CD4-positive, CD25-positive, alpha-beta regulatory T cell (primary cell): ENCODE results near the gene LGR6. TPM values are rescaled to one million over a fixed set of nuclear protein-coding genes. Genes with fewer than 3 reads are reported as not detected.

Experiments
- ATAC-seq, 2 donors: fragments of 150-1000 bp; cut with Tn5 transposase; one replicate each; pipeline ENCODE4 v1.10.0; 2021; ENCODE audit warnings: low read depth in 2 of 2, moderate number of reproducible peaks in 2 of 2, moderate library complexity in 1 of 2
- DNase-seq, 3 donors: peaks; one replicate each; pipeline versions ENCODE4 v3.0.0 to v3.0.0-alpha.2; 2012 to 2022; ENCODE audit warnings: mixed read lengths in 1 of 3
- H3K27ac ChIP-seq: one replicate; pipeline ENCODE4 v1.7.0; 2013; ENCODE audit warnings: mild to moderate bottlenecking, low read length; ENCODE audit not compliant: insufficient read depth, poor library complexity, severe bottlenecking
- H3K27me3 ChIP-seq: one replicate; pipeline ENCODE4 v1.7.0; 2013; ENCODE audit warnings: low read length; ENCODE audit not compliant: control insufficient read depth, insufficient read depth
- H3K36me3 ChIP-seq: one replicate; pipeline ENCODE4 v1.7.0; 2013; ENCODE audit warnings: mild to moderate bottlenecking, low read length, moderate library complexity; ENCODE audit not compliant: control insufficient read depth, insufficient read depth
- H3K4me1 ChIP-seq: 2 replicates; pipeline ENCODE4 v1.7.0; 2013; ENCODE audit warnings: mild to moderate bottlenecking, low read length; ENCODE audit not compliant: insufficient read depth, control insufficient read depth, poor library complexity, severe bottlenecking
- H3K4me3 ChIP-seq: one replicate; pipeline ENCODE4 v1.7.0; 2013; ENCODE audit warnings: low read depth, mild to moderate bottlenecking, low read length, moderate library complexity
- H3K9me3 ChIP-seq, 2 experiments: 1 replicate in 1 of 2; 2 replicates in 1 of 2; pipeline ENCODE4 v1.7.0; 2013; ENCODE audit warnings: low read length in 2 of 2, mild to moderate bottlenecking in 1 of 2, moderate library complexity in 1 of 2; ENCODE audit not compliant: control insufficient read depth in 2 of 2
- H3K27ac Mint-ChIP-seq, 3 donors: one replicate each; pipeline ENCODE4 v1.8.0; 2020 to 2022; ENCODE audit warnings: mild to moderate bottlenecking in 3 of 3, mixed read lengths in 3 of 3, moderate library complexity in 2 of 3
- H3K27me3 Mint-ChIP-seq: one replicate; pipeline ENCODE4 v1.8.0; 2022; ENCODE audit warnings: mild to moderate bottlenecking, mixed read lengths
- H3K36me3 Mint-ChIP-seq: one replicate; pipeline ENCODE4 v1.8.0; 2020; ENCODE audit warnings: mixed read lengths
- H3K4me1 Mint-ChIP-seq, 4 donors: one replicate each; pipeline ENCODE4 v1.8.0; 2020 to 2022; ENCODE audit warnings: mixed read lengths in 4 of 4, mild to moderate bottlenecking in 1 of 4
- H3K4me3 Mint-ChIP-seq, 4 donors: one replicate each; pipeline ENCODE4 v1.8.0; 2020 to 2022; ENCODE audit warnings: mild to moderate bottlenecking in 4 of 4, mixed read lengths in 4 of 4, moderate library complexity in 3 of 4
- H3K9me3 Mint-ChIP-seq, 7 donors: one replicate each; pipeline ENCODE4 v1.8.0; 2020 to 2022; ENCODE audit warnings: mixed read lengths in 7 of 7, mild to moderate bottlenecking in 3 of 7, moderate library complexity in 2 of 7
- polyA plus RNA-seq, 4 donors: library from polyadenylated mRNA; unstranded; fragments of 300-500 nt; fragmentation: Illumina TruSeq; gene quantifications; one replicate each; pipeline ENCODE4 v1.2.3, GENCODE V29; 2021
- total RNA-seq: library from RNA; stranded (reverse); gene quantifications from one replicate; pipeline ENCODE4 v1.2.3, GENCODE V29; 2022

Gene LGR6
- total and polyA plus RNA-seq, 5 donors from 2014 or later: 0.16 to 0.87 (median 0.30) TPM

DNA sequence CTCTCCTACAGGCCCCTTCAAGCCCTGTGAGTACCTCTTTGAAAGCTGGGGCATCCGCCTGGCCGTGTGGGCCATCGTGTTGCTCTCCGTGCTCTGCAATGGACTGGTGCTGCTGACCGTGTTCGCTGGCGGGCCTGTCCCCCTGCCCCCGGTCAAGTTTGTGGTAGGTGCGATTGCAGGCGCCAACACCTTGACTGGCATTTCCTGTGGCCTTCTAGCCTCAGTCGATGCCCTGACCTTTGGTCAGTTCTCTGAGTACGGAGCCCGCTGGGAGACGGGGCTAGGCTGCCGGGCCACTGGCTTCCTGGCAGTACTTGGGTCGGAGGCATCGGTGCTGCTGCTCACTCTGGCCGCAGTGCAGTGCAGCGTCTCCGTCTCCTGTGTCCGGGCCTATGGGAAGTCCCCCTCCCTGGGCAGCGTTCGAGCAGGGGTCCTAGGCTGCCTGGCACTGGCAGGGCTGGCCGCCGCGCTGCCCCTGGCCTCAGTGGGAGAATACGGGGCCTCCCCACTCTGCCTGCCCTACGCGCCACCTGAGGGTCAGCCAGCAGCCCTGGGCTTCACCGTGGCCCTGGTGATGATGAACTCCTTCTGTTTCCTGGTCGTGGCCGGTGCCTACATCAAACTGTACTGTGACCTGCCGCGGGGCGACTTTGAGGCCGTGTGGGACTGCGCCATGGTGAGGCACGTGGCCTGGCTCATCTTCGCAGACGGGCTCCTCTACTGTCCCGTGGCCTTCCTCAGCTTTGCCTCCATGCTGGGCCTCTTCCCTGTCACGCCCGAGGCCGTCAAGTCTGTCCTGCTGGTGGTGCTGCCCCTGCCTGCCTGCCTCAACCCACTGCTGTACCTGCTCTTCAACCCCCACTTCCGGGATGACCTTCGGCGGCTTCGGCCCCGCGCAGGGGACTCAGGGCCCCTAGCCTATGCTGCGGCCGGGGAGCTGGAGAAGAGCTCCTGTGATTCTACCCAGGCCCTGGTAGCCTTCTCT lies 124.6 kb downstream of the LGR6 start:
- H3K36me3 ChIP-seq: no peaks in the 10 kb centered on the region

GRCh38 chr1:202319381-202320080 lies 125.9 kb downstream of the LGR6 start:
- H3K36me3 Mint-ChIP-seq: no peaks in the 10 kb centered on the region
- Histone ChIP-seq H3K27ac (no peak overlapping the region), H3K36me3 (no peaks in the 10 kb centered on the region), H3K4me3 (no peak overlapping the region), H3K9me3 (no peaks in the 10 kb centered on the region), H3K27me3 (no peaks in the 10 kb centered on the region), H3K4me1 (no peaks in the 10 kb centered on the region)
- no peaks in the 10 kb centered on the region for H3K4me1 Mint-ChIP-seq
- ATAC-seq (no peak), DNase-seq (no peak)
- no peak overlapping the region for H3K27ac Mint-ChIP-seq
- no peak overlapping the region for H3K4me3 Mint-ChIP-seq
- peaks cover 0 to 1% (median 0%) of the 10 kb centered on the region in 7 donors for H3K9me3 Mint-ChIP-seq
- H3K27me3 Mint-ChIP-seq: peaks cover 5% of the 10 kb centered on the region

More for the DNA sequence above, 124.6 kb downstream of the LGR6 start:
- peaks cover 5% of the 10 kb centered on the region for H3K27me3 Mint-ChIP-seq
- no peak overlapping the region for H3K4me3 ChIP-seq
- no peak overlapping the region for H3K27ac Mint-ChIP-seq
- H3K4me3 Mint-ChIP-seq: no peak overlapping the region
- H3K4me1 Mint-ChIP-seq: no peaks in the 10 kb centered on the region
- ATAC-seq (no peak), DNase-seq (no peak)
- no peaks in the 10 kb centered on the region for H3K9me3 ChIP-seq
- peaks cover 0 to under 1% (median 0%) of the 10 kb centered on the region in 7 donors for H3K9me3 Mint-ChIP-seq
- H3K4me1 ChIP-seq: no peaks in the 10 kb centered on the region
- no peak overlapping the region for H3K27ac ChIP-seq
- no peaks in the 10 kb centered on the region for H3K36me3 Mint-ChIP-seq
- no peaks in the 10 kb centered on the region for H3K27me3 ChIP-seq

GRCh38 chr1:202320081-202320405 lies 126.4 kb downstream of the LGR6 start:
- no peaks in the 10 kb centered on the region for H3K9me3 ChIP-seq
- H3K9me3 Mint-ChIP-seq: peaks cover 0 to 1% (median 0%) of the 10 kb centered on the region in 7 donors
- H3K4me1 ChIP-seq: no peaks in the 10 kb centered on the region
- no peaks in the 10 kb centered on the region for H3K27me3 ChIP-seq
- no peaks in the 10 kb centered on the region for H3K4me1 Mint-ChIP-seq
- DNase-seq (no peak), ATAC-seq (no peak)
- H3K36me3 Mint-ChIP-seq: no peaks in the 10 kb centered on the region
- H3K4me3 ChIP-seq: no peak overlapping the region
- H3K27ac ChIP-seq: no peak overlapping the region
- H3K36me3 ChIP-seq: no peaks in the 10 kb centered on the region
- no peak overlapping the region for H3K4me3 Mint-ChIP-seq
- H3K27me3 Mint-ChIP-seq: peaks cover 5% of the 10 kb centered on the region
- H3K27ac Mint-ChIP-seq: no peak overlapping the region

- Mint-ChIP-seq H3K9me3 (peaks cover 0 to 1% (median 0%) of the 10 kb centered on the region in 7 donors), H3K27ac (no peak overlapping the region), H3K27me3 (no peaks in the 10 kb centered on the region), H3K4me1 (no peaks in the 10 kb centered on the region), H3K4me3 (no peak overlapping the region), H3K36me3 (peaks cover 4% of the 10 kb centered on the region)
- no peaks in the 10 kb centered on the region for H3K4me1 ChIP-seq
- no peaks in the 10 kb centered on the region for H3K36me3 ChIP-seq
- H3K4me3 ChIP-seq: no peak overlapping the region
- no peaks in the 10 kb centered on the region for H3K27me3 ChIP-seq
- no peak overlapping the region for H3K27ac ChIP-seq
- DNase-seq (no peak), ATAC-seq (no peak)
- H3K9me3 ChIP-seq: no peaks in the 10 kb centered on the region
Measured at GRCh38 chr1:202323731-202324130, 130.1 kb downstream of the LGR6 start.

DNA sequence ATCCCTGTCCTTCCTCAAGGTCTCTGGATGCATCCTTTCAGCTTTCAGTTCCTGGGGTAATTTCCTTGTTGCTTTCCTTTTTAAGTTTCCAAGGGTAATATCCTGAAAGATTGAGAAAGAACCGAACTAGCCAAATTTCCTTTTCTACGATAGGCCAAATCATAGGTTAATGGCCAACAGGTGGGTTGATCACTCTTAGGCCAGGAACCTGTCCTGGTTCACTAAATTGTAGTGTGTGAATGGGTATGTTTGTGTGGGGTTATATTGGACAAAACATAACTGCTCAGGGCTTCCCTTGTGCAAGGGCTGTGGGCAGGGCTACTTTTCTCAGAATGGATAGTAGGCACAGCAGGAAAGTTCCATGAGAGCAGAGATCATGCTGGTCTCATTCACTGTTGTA lies 131.0 kb downstream of the LGR6 start:
- Mint-ChIP-seq H3K4me1 (no peaks in the 10 kb centered on the region), H3K27me3 (no peaks in the 10 kb centered on the region), H3K36me3 (peaks cover 6% of the 10 kb centered on the region), H3K27ac (no peak overlapping the region), H3K4me3 (no peak overlapping the region), H3K9me3 (peaks cover 0 to 1% (median 0%) of the 10 kb centered on the region in 7 donors)
- no peak for DNase-seq
- no peaks in the 10 kb centered on the region for H3K4me1 ChIP-seq
- H3K36me3 ChIP-seq: no peaks in the 10 kb centered on the region
- no peaks in the 10 kb centered on the region for H3K9me3 ChIP-seq
- no peak for ATAC-seq
- no peak overlapping the region for H3K27ac ChIP-seq
- no peak overlapping the region for H3K4me3 ChIP-seq
- H3K27me3 ChIP-seq: no peaks in the 10 kb centered on the region

- Mint-ChIP-seq H3K9me3 (no peaks in the 10 kb centered on the region), H3K4me3 (no peak overlapping the region), H3K27ac (peak overlapping the region in 1 of 3 donors; percentile 15), H3K36me3 (peaks cover 31% of the 10 kb centered on the region), H3K27me3 (no peaks in the 10 kb centered on the region), H3K4me1 (no peaks in the 10 kb centered on the region)
- H3K4me1 ChIP-seq: no peaks in the 10 kb centered on the region
- peaks cover 12% of the 10 kb centered on the region for H3K36me3 ChIP-seq
- no peaks in the 10 kb centered on the region for H3K9me3 ChIP-seq
- H3K4me3 ChIP-seq: no peak overlapping the region
- DNase-seq (no peak), ATAC-seq (no peak)
- no peaks in the 10 kb centered on the region for H3K27me3 ChIP-seq
- no peak overlapping the region for H3K27ac ChIP-seq
Measured at GRCh38 chr1:202329891-202330290, 136.3 kb downstream of the LGR6 start.

GRCh38 chr1:202333861-202334260 lies 140.3 kb downstream of the LGR6 start:
- Mint-ChIP-seq H3K9me3 (no peaks in the 10 kb centered on the region), H3K27me3 (no peaks in the 10 kb centered on the region), H3K36me3 (peaks cover 29% of the 10 kb centered on the region), H3K27ac (peak overlapping the region in 1 of 3 donors; percentile 23), H3K4me1 (peaks cover 0 to 3% (median 1%) of the 10 kb centered on the region in 4 donors), H3K4me3 (no peak overlapping the region)
- Histone ChIP-seq H3K4me3 (no peak overlapping the region), H3K9me3 (no peaks in the 10 kb centered on the region), H3K27ac (no peak overlapping the region), H3K36me3 (peaks cover 14% of the 10 kb centered on the region), H3K27me3 (no peaks in the 10 kb centered on the region), H3K4me1 (no peaks in the 10 kb centered on the region)
- no peak for ATAC-seq
- no peak for DNase-seq
